Gastrocnemius medialis (tissue), 4 donors: Measurements from ENCODE around the gene TMEM229B. TPM values are rescaled to one million over a fixed set of nuclear protein-coding genes. Genes with fewer than 3 reads are reported as not detected.

ENCODE experiments used
- ATAC-seq, 2 donors: fragments of 150-250 bp; one replicate each; pipeline ENCODE4 v1.9.1; 2016
- DNase-seq, 2 donors: peaks; one replicate each; pipeline ENCODE4 v3.0.0-alpha.2; 2019
- H3K27ac ChIP-seq, 4 donors: fragments of 200-600 bp; sonication (generic); 1 replicate in 1 of 4; 2 replicates in 3 of 4; pipeline ENCODE4 v1.5.1; 2016 to 2018; ENCODE audit warnings: mild to moderate bottlenecking in 2 of 4, moderate library complexity in 1 of 4
- H3K27me3 ChIP-seq, 3 donors: fragments of 200-600 bp; sonication (generic) in 2 of 3; 1 replicate in 1 of 3; 2 replicates in 2 of 3; pipeline versions ENCODE4 v1.5.1 to v1.6.0; 2016 to 2019; ENCODE audit warnings: mild to moderate bottlenecking in 1 of 3, moderate library complexity in 1 of 3
- H3K36me3 ChIP-seq, 2 donors: fragments of 200-600 bp; sonication (generic) in 1 of 2; one replicate each; pipeline ENCODE4 v1.5.1; 2017 to 2018
- H3K4me1 ChIP-seq, 2 donors: fragments of 200-600 bp; sonication (generic) in 1 of 2; one replicate each; pipeline ENCODE4 v1.5.1; 2016 to 2017; ENCODE audit warnings: mild to moderate bottlenecking in 2 of 2
- H3K4me3 ChIP-seq, 4 donors: fragments of 200-600 bp; sonication (generic) in 3 of 4; 1 replicate in 1 of 4; 2 replicates in 3 of 4; pipeline ENCODE4 v1.5.1; 2016 to 2019; ENCODE audit warnings: mild to moderate bottlenecking in 2 of 4
- H3K9me3 ChIP-seq, 3 donors: fragments of 200-600 bp; sonication (generic) in 2 of 3; 1 replicate in 1 of 3; 2 replicates in 2 of 3; pipeline ENCODE4 v1.5.1; 2016 to 2019
- CTCF ChIP-seq, 5 experiments: fragments of 450-650 bp in 3 of 5; fragments of 200-600 bp in 2 of 5; sonication (generic) in 2 of 5; IDR thresholded peaks in 4 of 5; conservative IDR thresholded peaks in 1 of 5; 1 replicate in 4 of 5; 2 replicates in 1 of 5; pipeline ENCODE4 v1.5.1; 2016 to 2019; ENCODE audit warnings: antibody characterized with exemption in 5 of 5, mild to moderate bottlenecking in 3 of 5, moderate library complexity in 3 of 5
- POLR2A ChIP-seq, 2 donors: fragments of 450-650 bp; IDR thresholded peaks; one replicate each; pipeline ENCODE4 v1.6.1; 2017; ENCODE audit warnings: antibody characterized with exemption in 2 of 2, mild to moderate bottlenecking in 2 of 2, moderate library complexity in 2 of 2
- in situ Hi-C, 4 donors: fragments of 200-750 bp; cut with MboI; loops; one replicate each; pipeline versions ENCODE4 v1.15.0 to v1.8.0; 2017; ENCODE audit warnings: low sequenced_read_pairs in 4 of 4
- intact Hi-C: fragments of 100-400 bp; cut with DNase I; formaldehyde crosslinking; loops from one replicate; pipeline ENCODE4 v1.15.1; 2023; ENCODE audit warnings: low total_unique reads
- total RNA-seq, 4 donors: library from RNA; depleted of rRNA; stranded (reverse); fragments of >200 nt; gene quantifications; one replicate each; pipeline versions ENCODE4 v1.1.0 to v1.2.3, GENCODE V29; 2016

TMEM229B gene
- total RNA-seq, 4 donors from 2014 or later = 0.07 to 3.3 (median 0.20) TPM; not detected in 1

GRCh38 chr14:67486890-67487289, 1.6 kb downstream of the TMEM229B start:
- peak in 1 of 2 donors; percentile 23 for DNase-seq
- in situ Hi-C loops = no loop called here
- intact Hi-C loops = loop anchor here (5.0 kb wide), 2 partner anchors 40 to 60 kb away; no protein-coding TSS in a partner anchor

GRCh38 chr14:67485501-67486095, 2.9 kb downstream of the TMEM229B start:
- Histone ChIP-seq H3K4me1 (peaks cover 18 to 19% of the 10 kb centered on the region in 2 donors), H3K4me3 (no peak overlapping the region), H3K27ac (no peak overlapping the region), H3K27me3 (no peaks in the 10 kb centered on the region), H3K9me3 (no peaks in the 10 kb centered on the region), H3K36me3 (no peaks in the 10 kb centered on the region)
- DNase-seq = no peak
- TF ChIP-seq CTCF (IDR thresholded peaks at IDR 0.05 in 4 of 5, conservative IDR thresholded peaks at IDR 0.05 in 1 of 5) (no peak), POLR2A (IDR thresholded peaks at IDR 0.05) (no peak)
- in situ Hi-C loops (no loop called here), intact Hi-C loops (loop anchor here (5.0 kb wide), 2 partner anchors 38 to 58 kb away; no protein-coding TSS in a partner anchor)
- ATAC-seq = no peak

More at GRCh38 chr14:67486890-67487289, 1.6 kb downstream of the TMEM229B start:
- H3K27ac ChIP-seq = peak overlapping the region in 1 of 4 donors; percentile 60
- H3K9me3 ChIP-seq = no peaks in the 10 kb centered on the region
- H3K4me1 ChIP-seq = peaks cover 18 to 19% of the 10 kb centered on the region in 2 donors
- no peaks in the 10 kb centered on the region for H3K36me3 ChIP-seq
- H3K4me3 ChIP-seq = no peak overlapping the region
- peak in 1 of 2 donors; percentile 32 for ATAC-seq
- no peaks in the 10 kb centered on the region for H3K27me3 ChIP-seq
- no peak for TF ChIP-seq POLR2A (IDR thresholded peaks at IDR 0.05)
- no peak for TF ChIP-seq CTCF (IDR thresholded peaks at IDR 0.05 in 4 of 5, conservative IDR thresholded peaks at IDR 0.05 in 1 of 5)

GRCh38 chr14:67483579-67484285, 4.8 kb downstream of the TMEM229B start:
- intact Hi-C loops = no loop called here
- no peak for TF ChIP-seq POLR2A (IDR thresholded peaks at IDR 0.05)
- TF ChIP-seq CTCF (IDR thresholded peaks at IDR 0.05 in 4 of 5, conservative IDR thresholded peaks at IDR 0.05 in 1 of 5) = no peak
- H3K27ac ChIP-seq = peak overlapping the region in 3 of 4 donors; percentile 10 to 40 (median 25)

GRCh38 chr14:67482231-67483164, 6.0 kb downstream of the TMEM229B start:
- no peak for DNase-seq
- Histone ChIP-seq H3K36me3 (no peaks in the 10 kb centered on the region), H3K27ac (no peak overlapping the region), H3K4me1 (peaks cover 14 to 24% of the 10 kb centered on the region in 2 donors), H3K27me3 (no peaks in the 10 kb centered on the region), H3K4me3 (no peak overlapping the region), H3K9me3 (no peaks in the 10 kb centered on the region)
- intact Hi-C loops = no loop called here
- in situ Hi-C loops = no loop called here
- ATAC-seq = no peak
- no peak for TF ChIP-seq CTCF (IDR thresholded peaks at IDR 0.05 in 4 of 5, conservative IDR thresholded peaks at IDR 0.05 in 1 of 5)
- no peak for TF ChIP-seq POLR2A (IDR thresholded peaks at IDR 0.05)

More at GRCh38 chr14:67483579-67484285, 4.8 kb downstream of the TMEM229B start:
- in situ Hi-C loops = no loop called here
- H3K4me1 ChIP-seq = peaks cover 18 to 19% of the 10 kb centered on the region in 2 donors
- ATAC-seq = peak; percentile 11 to 43
- no peaks in the 10 kb centered on the region for H3K27me3 ChIP-seq
- DNase-seq = no peak
- H3K4me3 ChIP-seq = no peak overlapping the region
- no peaks in the 10 kb centered on the region for H3K9me3 ChIP-seq
- H3K36me3 ChIP-seq = no peaks in the 10 kb centered on the region
